Stimulated activated naive B cell treated with anti-CD40 and anti-IgM and Interleukin-4, amounts not matched to agents 10 μg/mL and 1 μg/mL and 100 μg/mL, for 72 hours (primary cell): ENCODE results near the gene GPATCH8.

Experiments used
- ATAC-seq, 2 donors: fragments of 150-1000 bp; cut with Tn5 transposase; replicated peaks; 2 replicates each; pipeline ENCODE4 v1.10.0; 2021; ENCODE audit warnings: moderate library complexity in 1 of 2
- DNase-seq: peaks from one replicate; pipeline ENCODE4 v3.0.0; 2021
- H3K27ac Mint-ChIP-seq: one replicate; pipeline ENCODE4 v1.8.0; 2022; ENCODE audit warnings: mild to moderate bottlenecking, mixed read lengths
- H3K27me3 Mint-ChIP-seq, 2 donors: one replicate each; pipeline ENCODE4 v1.8.0; 2022; ENCODE audit warnings: mixed read lengths in 2 of 2
- H3K36me3 Mint-ChIP-seq, 2 donors: one replicate each; pipeline ENCODE4 v1.8.0; 2022; ENCODE audit warnings: mixed read lengths in 2 of 2, mild to moderate bottlenecking in 1 of 2
- H3K4me1 Mint-ChIP-seq, 2 donors: one replicate each; pipeline ENCODE4 v1.8.0; 2022; ENCODE audit warnings: mixed read lengths in 2 of 2, mild to moderate bottlenecking in 1 of 2
- H3K4me3 Mint-ChIP-seq, 2 donors: one replicate each; pipeline ENCODE4 v1.8.0; 2022; ENCODE audit warnings: mild to moderate bottlenecking in 2 of 2, mixed read lengths in 2 of 2, moderate library complexity in 1 of 2
- H3K9me3 Mint-ChIP-seq, 2 donors: one replicate each; pipeline ENCODE4 v1.8.0; 2022; ENCODE audit warnings: mixed read lengths in 2 of 2, mild to moderate bottlenecking in 1 of 2

GPATCH8 gene

GRCh38 chr17:44350733-44351226 lies 152.4 kb downstream of the GPATCH8 start:
- peaks cover 36 to 46% of the 10 kb centered on the region in 2 donors for H3K36me3 Mint-ChIP-seq
- H3K27ac Mint-ChIP-seq: peak overlapping the region; percentile 37

GRCh38 chr17:44349553-44350070 lies 153.6 kb downstream of the GPATCH8 start:
- Mint-ChIP-seq H3K27ac (no peak overlapping the region), H3K27me3 (no peaks in the 10 kb centered on the region), H3K9me3 (peaks cover 0 to 2% of the 10 kb centered on the region in 2 donors), H3K4me3 (peak overlapping the region; percentile 36 to 54), H3K36me3 (peaks cover 37 to 49% of the 10 kb centered on the region in 2 donors), H3K4me1 (peaks cover 39 to 57% of the 10 kb centered on the region in 2 donors)
- no peak for DNase-seq
- no peak for ATAC-seq

More at GRCh38 chr17:44350733-44351226, 152.4 kb downstream of the GPATCH8 start:
- ATAC-seq (peak; percentile 24 to 29), DNase-seq (peak; percentile 66)
- peaks cover 36 to 50% of the 10 kb centered on the region in 2 donors for H3K4me1 Mint-ChIP-seq
- no peak overlapping the region for H3K4me3 Mint-ChIP-seq
- peaks cover 0 to 9% of the 10 kb centered on the region in 2 donors for H3K27me3 Mint-ChIP-seq
- peaks cover 0 to 2% of the 10 kb centered on the region in 2 donors for H3K9me3 Mint-ChIP-seq

GRCh38 chr17:44348988-44349364 lies 154.2 kb downstream of the GPATCH8 start:
- Mint-ChIP-seq H3K4me3 (peak overlapping the region; percentile 58 to 61), H3K4me1 (peaks cover 43 to 64% of the 10 kb centered on the region in 2 donors), H3K27me3 (peaks cover 0 to 2% of the 10 kb centered on the region in 2 donors), H3K9me3 (peaks cover 0 to 2% of the 10 kb centered on the region in 2 donors), H3K36me3 (peaks cover 37 to 49% of the 10 kb centered on the region in 2 donors), H3K27ac (peak overlapping the region; percentile 99)
- DNase-seq (no peak), ATAC-seq (no peak)

DNA sequence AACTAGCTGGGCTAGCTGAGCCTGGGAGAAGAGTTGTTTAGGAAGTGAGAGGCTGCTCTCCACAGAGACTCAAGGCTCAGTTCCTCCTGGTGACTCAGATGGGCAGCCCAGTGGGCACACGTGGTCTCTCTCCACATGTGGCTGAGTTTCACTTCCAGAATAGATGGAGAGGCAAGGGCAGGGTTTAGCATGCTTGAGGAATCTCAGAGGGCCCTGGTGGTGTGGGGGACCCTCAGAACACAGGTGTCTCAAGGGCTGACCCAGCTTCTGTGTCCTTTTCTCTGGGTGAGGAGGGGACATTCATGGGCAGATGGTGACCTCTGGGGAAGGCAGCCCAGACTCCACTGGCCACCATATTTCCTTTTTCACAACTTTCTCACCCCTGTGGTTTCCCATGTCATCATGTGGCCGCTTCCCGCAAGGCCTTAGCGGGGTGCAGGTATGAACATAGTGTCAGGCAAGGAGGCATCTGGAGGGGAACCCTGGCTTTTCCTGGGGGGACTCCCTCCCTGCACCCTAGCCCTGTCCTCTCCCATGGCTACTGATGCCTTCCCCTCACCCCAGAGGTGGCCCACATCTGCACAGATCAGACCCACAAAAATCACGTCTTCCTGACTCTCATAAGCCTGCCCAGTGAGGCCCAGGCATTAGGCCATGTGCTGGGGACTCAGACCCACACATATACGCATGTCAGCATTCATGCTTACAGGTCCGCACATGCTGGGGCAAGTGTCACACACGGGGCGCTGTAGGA lies 154.8 kb downstream of the GPATCH8 start:
- Mint-ChIP-seq H3K4me1 (peaks cover 46 to 69% of the 10 kb centered on the region in 2 donors), H3K27me3 (peaks cover 0 to 8% of the 10 kb centered on the region in 2 donors), H3K9me3 (peaks cover 0 to 2% of the 10 kb centered on the region in 2 donors), H3K27ac (peak overlapping the region; percentile 99), H3K4me3 (peak overlapping the region; percentile 58 to 61), H3K36me3 (peaks cover 37 to 49% of the 10 kb centered on the region in 2 donors)
- DNase-seq (peak; percentile 89), ATAC-seq (peak; percentile 81 to 84)
